Ovary (tissue), 9 donors: ENCODE data around the gene MARK2. TPM values are rescaled to one million over a fixed set of nuclear protein-coding genes. Genes with fewer than 3 reads are reported as not detected.
"Not testable (repeated sequence)": the region's sequence is repeated elsewhere in the genome, so short reads cannot be mapped to it uniquely, and the experiment has no call there.

Source experiments
- DNase-seq, 5 donors: peaks; one replicate each; pipeline ENCODE4 v3.0.0-alpha.2; 2019 to 2020
- H3K27ac ChIP-seq, 2 donors: fragments of 200-600 bp; one replicate each; pipeline versions ENCODE4 v1.5.1 to v1.8.0; 2019 to 2022
- H3K27me3 ChIP-seq: fragments of 200-600 bp; one replicate; pipeline ENCODE4 v1.8.0; 2022
- H3K36me3 ChIP-seq: fragments of 200-600 bp; sonication (generic); one replicate; pipeline ENCODE4 v1.5.1; 2019
- H3K4me1 ChIP-seq: one replicate; pipeline ENCODE4 v1.8.1; 2013; ENCODE audit warnings: mild to moderate bottlenecking, moderate library complexity; ENCODE audit not compliant: insufficient read depth
- H3K4me3 ChIP-seq: fragments of 200-600 bp; sonication (generic); one replicate; pipeline ENCODE4 v1.5.1; 2017
- H3K9me3 ChIP-seq, 2 donors: fragments of 200-600 bp in 1 of 2; sonication (generic) in 1 of 2; one replicate each; pipeline versions ENCODE4 v1.5.1 to v1.8.1; 2013 to 2019; ENCODE audit warnings: mild to moderate bottlenecking in 1 of 2, moderate library complexity in 1 of 2
- EP300 ChIP-seq: sonication (generic); formaldehyde crosslinking; IDR thresholded peaks from one replicate; pipeline ENCODE4 v1.6.1; 2017; ENCODE audit warnings: antibody characterized with exemption
- POLR2A ChIP-seq: fragments of 450-650 bp; IDR thresholded peaks from one replicate; pipeline ENCODE4 v1.6.1; 2017; ENCODE audit warnings: antibody characterized with exemption, mild to moderate bottlenecking, moderate library complexity
- WGBS, 3 donors: extraction: QIAGEN DNeasy Blood & Tissue Kit in 1 of 3; methylation state at CpG; one replicate each; pipeline versions ENCODE4 v1.1.5 to v1.1.7; 2013 to 2017; 5-methylcytosine and 5-hydroxymethylcytosine counted together
- intact Hi-C, 4 donors: fragments of 100-400 bp; cut with DNase I; formaldehyde crosslinking; loops; one replicate each; pipeline versions ENCODE4 v1.11.0 to v1.15.1; 2022 to 2023
- polyA plus RNA-seq, 2 donors: library from polyadenylated mRNA; stranded (reverse); fragments of 200-250 nt in 1 of 2; fragments of 350-450 nt in 1 of 2; fragmentation: Illumina TruSeq in 1 of 2; extraction: RNeasy Lipid Tissue Mini Kit (QIAGEN cat#74804) in 1 of 2; gene quantifications; one replicate each; pipeline ENCODE4 v1.2.3, GENCODE V29; 2013 to 2014
- total RNA-seq, 7 donors: library from RNA; depleted of rRNA in 2 of 7; stranded (reverse); fragments of >200 nt in 2 of 7; fragmentation: NEBNext Ultra II Directional in 3 of 7; extraction: Animal tissue kit (Norgen Biotek cat#: 25700) in 3 of 7; gene quantifications; one replicate each; pipeline versions ENCODE4 v1.1.0 to v1.2.4, GENCODE V29; 2016 to 2023
- TF ChIP-seq, protein P1 (sequence below), 3 donors: fragments of 450-650 bp in 2 of 3; fragments of 200-600 bp in 1 of 3; IDR thresholded peaks; one replicate each; pipeline versions ENCODE4 v1.5.1 to v1.8.0; 2016 to 2022; ENCODE audit warnings: antibody characterized with exemption in 3 of 3, mild to moderate bottlenecking in 1 of 3
- donor health status: DM: no; HTN: no; CAD: no; lungs with moderate emphysema.
- donor health status: DM: no; HTN: no; CAD: no.
- donor health status: Bipolar disorder and iron deficiency.
- donor health status: DM: yes; HTN: yes; CAD: no.
- donor health status: DM: no; HTN: no; CAD: no.
- donor health status: DM: yes; HTN: yes; CAD: no.

The MARK2 gene
- total and polyA plus RNA-seq, 9 donors, result 12.3 to 27.8 (median 25.8) TPM

DNA sequence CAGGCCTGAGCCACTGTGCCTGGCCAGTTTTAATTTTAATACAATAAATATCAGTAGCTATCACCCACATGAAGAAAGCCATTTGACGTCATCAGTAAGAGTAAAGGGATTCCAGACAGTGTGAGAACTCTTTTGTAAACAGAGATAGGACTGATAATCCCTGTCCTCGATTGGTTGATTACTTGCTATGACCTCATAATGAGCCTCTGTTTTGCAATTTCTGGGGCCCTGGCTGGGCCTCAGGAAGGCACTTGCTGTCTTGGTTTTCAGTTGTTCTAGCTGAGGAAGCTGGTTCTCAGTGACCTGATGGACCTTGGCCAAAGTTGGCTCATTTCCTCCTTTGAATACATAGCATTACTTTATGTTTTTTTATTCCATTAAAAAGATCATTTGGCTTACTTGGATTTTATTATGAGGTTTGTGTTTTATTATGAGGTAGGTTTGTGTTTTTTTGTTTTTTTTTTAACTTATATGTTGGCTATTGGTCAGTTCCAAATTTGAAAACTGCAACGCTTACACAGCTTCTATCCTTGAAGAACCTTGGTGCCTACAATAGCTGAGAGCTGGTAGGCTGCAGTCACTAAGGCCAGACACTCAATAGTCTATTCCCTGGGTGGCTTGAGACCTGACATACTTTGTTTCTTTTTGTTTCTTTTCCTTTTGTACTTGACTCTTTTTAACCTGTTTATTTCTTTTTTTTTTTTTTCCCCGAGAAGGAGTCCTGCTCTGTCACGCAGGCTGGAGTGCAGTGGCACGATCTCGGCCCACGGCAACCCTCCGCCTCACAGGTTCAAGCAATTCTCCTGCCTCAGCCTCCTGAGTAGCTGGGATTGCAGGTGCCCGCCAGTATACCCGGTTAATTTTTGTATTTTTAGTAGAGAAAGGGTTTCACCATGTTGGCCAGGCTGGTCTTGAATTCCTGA is 20.0 kb downstream of the MARK2 start:
- DNase-seq, result peak in 1 of 5 donors; percentile 66
- Histone ChIP-seq H3K4me3 (no peak overlapping the region), H3K27ac (no peak overlapping the region), H3K27me3 (no peaks in the 10 kb centered on the region), H3K9me3 (no peaks in the 10 kb centered on the region), H3K36me3 (no peaks in the 10 kb centered on the region), H3K4me1 (no peaks in the 10 kb centered on the region)
- TF ChIP-seq POLR2A, result no peak
- TF ChIP-seq EP300, result no peak
- TF ChIP-seq, protein P1, sequence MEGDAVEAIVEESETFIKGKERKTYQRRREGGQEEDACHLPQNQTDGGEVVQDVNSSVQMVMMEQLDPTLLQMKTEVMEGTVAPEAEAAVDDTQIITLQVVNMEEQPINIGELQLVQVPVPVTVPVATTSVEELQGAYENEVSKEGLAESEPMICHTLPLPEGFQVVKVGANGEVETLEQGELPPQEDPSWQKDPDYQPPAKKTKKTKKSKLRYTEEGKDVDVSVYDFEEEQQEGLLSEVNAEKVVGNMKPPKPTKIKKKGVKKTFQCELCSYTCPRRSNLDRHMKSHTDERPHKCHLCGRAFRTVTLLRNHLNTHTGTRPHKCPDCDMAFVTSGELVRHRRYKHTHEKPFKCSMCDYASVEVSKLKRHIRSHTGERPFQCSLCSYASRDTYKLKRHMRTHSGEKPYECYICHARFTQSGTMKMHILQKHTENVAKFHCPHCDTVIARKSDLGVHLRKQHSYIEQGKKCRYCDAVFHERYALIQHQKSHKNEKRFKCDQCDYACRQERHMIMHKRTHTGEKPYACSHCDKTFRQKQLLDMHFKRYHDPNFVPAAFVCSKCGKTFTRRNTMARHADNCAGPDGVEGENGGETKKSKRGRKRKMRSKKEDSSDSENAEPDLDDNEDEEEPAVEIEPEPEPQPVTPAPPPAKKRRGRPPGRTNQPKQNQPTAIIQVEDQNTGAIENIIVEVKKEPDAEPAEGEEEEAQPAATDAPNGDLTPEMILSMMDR (IDR thresholded peaks at IDR 0.05), result no peak
- intact Hi-C loops, result no loop called here
- WGBS, 3 donors, result 77 to 82% (median 80%) methylated on average over 11 of the region's 11 CpGs

DNA sequence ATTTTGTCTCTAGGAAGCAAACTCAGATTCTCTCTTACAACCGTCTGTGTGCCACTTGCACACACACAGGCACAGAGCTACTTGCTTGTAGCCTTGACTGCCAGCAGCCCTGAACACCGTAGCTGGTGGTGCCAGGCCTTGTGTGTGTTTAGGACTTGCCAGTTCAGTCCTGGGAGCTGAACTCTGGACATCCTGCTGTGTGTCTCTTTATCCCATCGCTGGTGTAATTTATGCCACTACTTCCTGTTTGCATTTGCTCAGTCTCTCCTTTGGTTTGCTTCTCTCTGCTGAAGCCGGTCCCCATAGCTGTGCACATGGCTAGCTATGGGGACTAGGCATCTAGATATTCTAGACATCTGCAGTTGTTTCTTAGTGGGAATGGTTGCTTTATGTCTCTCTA is 24.0 kb downstream of the MARK2 start:
- intact Hi-C loops, result no loop called here
- 43 to 56% (median 48%) methylated on average over 4 of the region's 4 CpGs for WGBS, 3 donors
- H3K27me3 ChIP-seq, result no peaks in the 10 kb centered on the region
- no peak for DNase-seq
- H3K27ac ChIP-seq, result no peak overlapping the region
- H3K4me3 ChIP-seq, result no peak overlapping the region
- H3K4me1 ChIP-seq, result no peaks in the 10 kb centered on the region
- no peaks in the 10 kb centered on the region for H3K9me3 ChIP-seq
- H3K36me3 ChIP-seq, result no peaks in the 10 kb centered on the region
- TF ChIP-seq POLR2A (no peak), EP300 (no peak)
- TF ChIP-seq, protein P1 (IDR thresholded peaks at IDR 0.05), result no peak

DNA sequence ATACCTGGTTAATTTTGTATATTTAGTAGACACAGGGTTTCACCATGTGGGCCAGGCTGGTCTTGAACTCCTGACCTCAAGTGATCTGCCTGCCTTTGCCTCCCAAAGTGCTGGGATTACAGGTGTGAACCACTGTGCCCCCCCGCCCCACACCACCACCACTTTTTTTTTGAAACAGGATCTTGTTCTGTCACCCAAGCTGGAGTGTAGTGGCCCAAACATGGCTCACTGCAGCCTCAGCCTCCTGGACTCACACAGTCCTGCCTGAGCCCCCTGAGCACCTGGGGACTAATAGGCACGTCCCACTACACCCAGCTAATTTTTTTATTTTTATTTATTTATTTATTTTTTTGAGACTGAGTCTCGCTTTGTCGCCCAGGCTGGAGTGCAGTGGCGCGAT is 24.7 kb downstream of the MARK2 start:
- WGBS, 3 donors, result 96 to 98% (median 98%) methylated on average over 6 of the region's 6 CpGs

DNA sequence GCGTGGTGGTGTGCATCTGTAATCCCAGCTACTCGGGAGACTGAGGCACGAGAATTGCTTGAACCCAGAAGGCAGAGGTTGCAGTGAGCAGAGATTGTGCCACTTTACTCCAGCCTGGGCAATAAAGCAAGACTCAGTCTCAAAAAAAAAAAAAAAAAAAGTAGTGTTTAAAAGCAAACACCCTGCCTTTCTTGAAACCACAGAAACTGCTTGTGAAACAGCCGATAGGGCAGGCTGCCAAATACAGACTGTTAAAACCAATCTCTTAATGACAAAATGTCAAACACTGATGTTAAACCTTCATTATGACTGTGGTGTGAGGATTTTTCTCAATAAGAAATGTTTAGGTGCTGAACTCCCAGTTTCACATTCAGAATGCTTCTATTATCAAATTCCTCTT is 27.3 kb downstream of the MARK2 start:
- intact Hi-C loops, result no loop called here
- Histone ChIP-seq H3K27me3 (no peaks in the 10 kb centered on the region), H3K9me3 (no peaks in the 10 kb centered on the region), H3K36me3 (no peaks in the 10 kb centered on the region), H3K27ac (no peak overlapping the region), H3K4me3 (no peak overlapping the region), H3K4me1 (peaks cover 2% of the 10 kb centered on the region)
- peak in 3 of 5 donors; percentile 32 to 67 (median 58) for DNase-seq
- TF ChIP-seq EP300 (no peak), POLR2A (no peak)
- TF ChIP-seq, protein P1 (IDR thresholded peaks at IDR 0.05), result no peak
- WGBS, 3 donors, result 36 to 53% (median 42%) methylated on average over 4 of the region's 4 CpGs

More for the DNA sequence above, 24.7 kb downstream of the MARK2 start:
- H3K27ac ChIP-seq, H3K9me3 ChIP-seq, H3K4me1 ChIP-seq, DNase-seq, H3K4me3 ChIP-seq, intact Hi-C loops, H3K36me3 ChIP-seq, H3K27me3 ChIP-seq: not testable (repeated sequence)

DNA sequence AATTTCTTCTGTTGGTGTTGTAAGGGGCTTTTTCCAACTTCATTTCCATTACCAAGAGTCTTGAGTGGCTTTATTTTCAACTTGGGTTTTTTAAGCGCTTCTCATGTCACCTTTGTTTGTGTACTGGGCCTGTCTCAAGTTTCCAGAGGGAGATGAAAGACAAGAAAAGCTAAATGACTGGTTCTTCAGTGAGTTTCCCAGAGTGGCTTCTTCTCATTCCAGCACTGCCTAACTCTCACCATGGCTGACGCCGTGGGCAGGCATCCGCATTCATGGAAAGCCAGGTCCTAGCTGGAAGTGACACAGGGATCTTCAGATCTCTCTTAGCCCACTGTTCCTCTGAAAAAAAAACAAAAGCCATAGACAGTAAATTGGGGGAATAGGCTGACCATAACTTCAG is 28.6 kb downstream of the MARK2 start:
- TF ChIP-seq POLR2A (no peak), EP300 (no peak)
- TF ChIP-seq, protein P1 (IDR thresholded peaks at IDR 0.05), result no peak
- WGBS, 3 donors, result 95 to 98% (median 97%) methylated on average over 4 of the region's 4 CpGs
- no peaks in the 10 kb centered on the region for H3K9me3 ChIP-seq
- no peaks in the 10 kb centered on the region for H3K36me3 ChIP-seq
- H3K4me1 ChIP-seq, result peaks cover 9% of the 10 kb centered on the region
- no peak overlapping the region for H3K27ac ChIP-seq
- no peak overlapping the region for H3K4me3 ChIP-seq
- DNase-seq, result no peak
- intact Hi-C loops, result no loop called here
- no peaks in the 10 kb centered on the region for H3K27me3 ChIP-seq
